GM20000 (cell line): ENCODE measurements around the gene CRNN.

ENCODE experiments used
- DNase-seq: peaks from one replicate; pipeline ENCODE4 v3.0.0; 2012; ENCODE audit warnings: low spot score
- TF ChIP-seq, protein P1 (sequence below): IDR thresholded peaks from 2 replicates; pipeline ENCODE4 v1.5.1; 2012; ENCODE audit warnings: mild to moderate bottlenecking, control low read depth; ENCODE audit errors: extremely low read depth, missing control alignments

Gene CRNN

DNA sequence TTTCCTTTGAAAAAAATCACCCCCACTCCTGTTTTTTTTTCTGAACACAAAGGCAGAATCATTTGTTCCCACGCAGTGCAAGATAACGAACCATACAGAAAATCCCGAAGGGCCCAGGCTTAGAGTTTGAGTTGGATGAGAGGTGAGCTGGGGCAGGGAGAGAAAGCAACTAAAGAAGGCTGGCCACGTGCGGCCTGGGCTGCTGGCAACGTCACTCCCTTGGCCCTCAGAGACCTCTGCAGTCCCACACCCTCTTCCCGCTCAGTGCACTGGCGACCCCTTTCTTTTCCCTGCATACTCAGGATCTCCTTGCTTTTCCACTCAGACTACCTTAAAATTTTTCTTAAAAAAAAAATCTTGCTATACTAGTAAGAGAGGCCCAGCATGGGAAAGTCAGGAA is 28.2 kb upstream of the CRNN start:
- no peak for DNase-seq
- TF ChIP-seq, protein P1, sequence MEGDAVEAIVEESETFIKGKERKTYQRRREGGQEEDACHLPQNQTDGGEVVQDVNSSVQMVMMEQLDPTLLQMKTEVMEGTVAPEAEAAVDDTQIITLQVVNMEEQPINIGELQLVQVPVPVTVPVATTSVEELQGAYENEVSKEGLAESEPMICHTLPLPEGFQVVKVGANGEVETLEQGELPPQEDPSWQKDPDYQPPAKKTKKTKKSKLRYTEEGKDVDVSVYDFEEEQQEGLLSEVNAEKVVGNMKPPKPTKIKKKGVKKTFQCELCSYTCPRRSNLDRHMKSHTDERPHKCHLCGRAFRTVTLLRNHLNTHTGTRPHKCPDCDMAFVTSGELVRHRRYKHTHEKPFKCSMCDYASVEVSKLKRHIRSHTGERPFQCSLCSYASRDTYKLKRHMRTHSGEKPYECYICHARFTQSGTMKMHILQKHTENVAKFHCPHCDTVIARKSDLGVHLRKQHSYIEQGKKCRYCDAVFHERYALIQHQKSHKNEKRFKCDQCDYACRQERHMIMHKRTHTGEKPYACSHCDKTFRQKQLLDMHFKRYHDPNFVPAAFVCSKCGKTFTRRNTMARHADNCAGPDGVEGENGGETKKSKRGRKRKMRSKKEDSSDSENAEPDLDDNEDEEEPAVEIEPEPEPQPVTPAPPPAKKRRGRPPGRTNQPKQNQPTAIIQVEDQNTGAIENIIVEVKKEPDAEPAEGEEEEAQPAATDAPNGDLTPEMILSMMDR = no peak

DNA sequence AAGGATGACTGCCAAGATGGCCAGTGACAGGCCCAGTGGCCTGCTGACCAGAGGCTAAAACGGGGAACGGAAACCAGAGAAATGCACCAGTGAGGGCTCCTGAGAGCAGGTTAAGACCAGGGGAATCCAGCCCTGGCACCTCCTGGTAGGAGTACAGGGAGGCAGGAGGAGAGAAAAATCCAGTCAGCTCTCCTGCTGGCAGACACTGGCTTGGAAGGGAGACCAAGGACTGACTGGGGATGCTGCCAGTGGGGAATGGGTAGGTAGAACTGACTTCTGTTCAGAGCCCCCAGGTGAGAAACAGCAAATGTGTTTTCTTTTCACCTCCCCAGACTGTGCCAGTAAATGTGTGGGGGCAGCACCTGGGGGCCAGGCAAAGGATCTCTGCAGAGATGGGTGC is 27.7 kb upstream of the CRNN start:
- no peak for DNase-seq
- TF ChIP-seq, protein P1 = no peak

DNA sequence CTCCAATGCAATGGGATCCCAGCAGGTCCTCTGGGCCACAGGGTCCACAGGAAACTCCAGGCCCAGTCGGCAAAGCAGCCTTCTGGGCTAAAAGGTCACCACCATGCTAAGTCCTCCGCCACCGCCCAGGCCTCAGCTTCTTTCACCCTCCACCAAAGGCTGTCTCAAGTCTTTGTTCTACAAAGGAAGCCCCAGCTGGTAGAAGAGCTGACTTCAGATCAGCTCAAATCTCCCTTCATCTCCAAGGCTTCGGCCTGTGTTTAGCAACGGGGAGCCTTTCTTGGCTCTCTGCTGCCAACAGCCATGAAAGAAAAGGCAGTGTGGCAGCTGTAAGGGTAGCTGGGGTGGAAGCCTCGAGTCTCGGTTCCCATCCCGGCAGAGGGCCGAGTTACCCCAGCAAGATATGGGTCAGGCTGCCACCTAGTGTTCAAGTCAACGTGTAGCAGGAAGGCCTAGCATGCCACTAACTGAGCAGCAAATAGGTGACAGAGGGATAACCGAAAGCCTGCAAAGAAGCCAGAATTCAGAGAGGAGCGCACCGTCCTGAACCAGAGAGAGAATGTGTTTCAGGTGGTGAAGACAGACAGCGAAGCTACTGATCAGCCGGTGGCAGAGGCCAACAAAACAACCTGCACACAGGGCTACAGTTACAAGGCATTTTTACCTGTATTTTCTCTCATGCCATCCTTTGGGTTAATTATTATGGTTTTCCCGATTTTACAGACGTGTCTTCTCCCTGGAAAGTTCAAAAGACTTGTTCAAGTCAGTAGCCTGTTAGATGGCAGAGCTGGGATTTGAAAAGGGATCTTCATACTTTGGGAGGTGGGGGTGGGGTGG is 26.8 kb upstream of the CRNN start:
- TF ChIP-seq, protein P1 = peak; percentile 74
- DNase-seq = peak; percentile 85

DNA sequence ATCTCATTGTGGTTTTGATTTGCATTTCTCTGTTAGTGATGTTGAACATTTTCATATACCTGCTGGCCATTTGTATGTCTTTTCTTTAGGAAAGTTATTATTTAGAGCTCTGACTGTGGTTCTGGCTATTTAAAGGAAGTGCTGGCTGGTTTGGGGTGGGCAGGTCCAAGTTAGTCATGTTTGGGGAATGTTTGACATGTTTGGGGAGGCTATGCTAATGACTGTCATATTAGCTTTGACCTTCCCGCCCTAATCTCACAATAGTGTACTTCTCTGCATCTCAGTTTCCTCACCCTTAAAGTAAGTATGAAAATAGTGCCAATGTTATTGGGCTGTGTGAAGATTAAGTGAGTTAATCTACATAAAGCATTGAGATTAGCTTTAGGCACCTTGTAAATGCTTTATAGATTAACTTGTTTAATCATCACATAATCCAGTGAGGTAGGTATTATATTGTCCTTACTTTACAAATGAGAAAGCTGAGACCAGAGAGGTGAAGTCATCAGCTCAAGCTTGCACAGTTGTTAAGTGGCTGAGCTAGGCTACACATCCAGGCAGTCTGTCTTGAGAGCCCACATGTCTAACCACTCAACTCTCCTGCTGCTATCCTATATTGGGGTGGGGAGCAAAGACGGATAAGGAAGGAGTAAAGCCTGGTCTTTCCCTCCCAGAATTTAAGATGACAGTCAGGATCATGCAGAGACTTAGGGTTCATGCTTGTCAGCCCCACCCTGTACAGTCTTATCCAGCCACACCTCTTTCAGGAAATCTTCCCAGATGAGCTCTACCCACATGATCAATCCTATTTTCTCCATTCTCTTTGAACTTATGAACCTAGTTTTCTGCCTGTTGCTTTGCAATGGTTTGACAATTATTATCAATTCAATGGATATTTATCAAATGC is 22.8 kb upstream of the CRNN start:
- DNase-seq = no peak
- TF ChIP-seq, protein P1 = no peak

DNA sequence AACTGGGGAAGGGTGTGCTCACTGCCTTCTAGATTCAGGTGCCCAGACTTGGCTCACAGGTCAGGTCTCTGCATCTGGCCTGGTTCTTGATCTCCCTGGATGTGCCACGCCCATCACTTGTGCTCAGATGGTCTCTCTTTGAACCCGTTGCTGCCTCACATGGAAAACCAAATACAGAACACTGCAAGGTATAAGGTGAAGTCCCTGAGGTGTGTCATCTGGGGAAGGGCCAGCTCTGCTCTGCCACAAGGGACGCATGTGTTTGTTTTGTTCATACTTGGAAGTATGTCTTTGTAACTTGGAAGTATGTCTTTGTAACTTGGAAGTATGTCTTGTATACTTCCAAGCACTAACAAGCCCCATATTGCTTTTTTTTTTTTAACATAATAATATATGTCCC is 13.4 kb upstream of the CRNN start:
- TF ChIP-seq, protein P1 = no peak
- DNase-seq = no peak

DNA sequence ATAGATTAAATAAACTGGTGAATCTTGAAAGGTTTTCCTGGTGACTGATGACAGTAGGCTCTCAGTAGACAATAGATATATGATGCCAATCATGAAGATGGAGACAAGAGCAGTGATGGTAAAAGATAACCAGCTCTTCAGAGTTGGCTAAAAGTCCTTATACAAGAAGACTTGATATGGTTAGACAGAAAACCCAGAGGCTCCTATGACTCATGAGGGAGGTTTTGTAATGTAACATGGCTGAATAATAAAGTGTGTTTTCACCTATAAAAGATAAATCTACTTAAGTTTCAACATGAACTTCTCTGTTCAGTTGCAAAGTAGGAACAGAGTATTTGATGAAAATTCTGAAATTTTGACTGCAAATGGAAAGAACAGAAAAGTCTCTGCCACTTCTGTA is 12.7 kb upstream of the CRNN start:
- no peak for DNase-seq
- TF ChIP-seq, protein P1 = no peak

DNA sequence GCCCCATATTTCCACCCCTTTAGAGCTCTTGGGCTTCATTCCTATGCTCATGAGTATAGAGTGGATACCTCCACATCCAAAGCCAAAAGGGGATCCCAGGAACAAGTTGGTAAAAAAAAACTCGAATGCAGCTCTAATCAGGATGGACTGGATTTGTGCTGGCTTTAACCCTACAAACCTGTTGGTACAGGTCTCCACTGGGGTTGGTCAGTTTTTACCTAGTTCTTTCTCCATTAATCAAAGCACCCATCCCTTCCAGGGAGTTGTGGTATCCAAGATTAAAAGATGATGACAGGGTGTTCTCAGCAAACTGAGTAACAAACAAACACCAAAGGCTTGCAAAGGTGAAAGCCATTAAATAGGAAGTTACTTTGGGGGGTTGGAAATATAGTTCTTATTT is 5.9 kb upstream of the CRNN start:
- no peak for DNase-seq
- TF ChIP-seq, protein P1 = no peak
